H1 (cell line): ENCODE measurements around the gene ZSCAN21. TPM values are rescaled to one million over a fixed set of nuclear protein-coding genes. Genes with fewer than 3 reads are reported as not detected.

ENCODE experiments used
- CTCF ChIA-PET: fragments of 300-600 bp; sonication (Branson Sonifier 250); formaldehyde crosslinking; loops from one replicate; lab custom pipeline; 2021; ENCODE audit not compliant: partially characterized antibody; lab: Charles Lee
- POLR2A ChIA-PET: fragments of 300-600 bp; sonication (Branson Sonifier 250); formaldehyde crosslinking; loops from one replicate; lab custom pipeline; 2021; ENCODE audit warnings: inconsistent platforms; ENCODE audit not compliant: partially characterized antibody; lab: Charles Lee
- DNase-seq, 2 experiments: peaks; one replicate each; pipeline versions ENCODE4 v3.0.0 to v3.0.0-alpha.2; 2010 to 2022; ENCODE audit warnings: low spot score in 2 of 2, low read depth in 1 of 2, mixed read lengths in 1 of 2
- FAIRE-seq: peaks from 2 replicates; lab custom pipeline; 2011; peaks lifted over from hg19 to GRCh38; lab: Jason Lieb, UNC
- H2AFZ ChIP-seq: 2 replicates; pipeline ENCODE4 v1.8.1; 2012; ENCODE audit warnings: low read length, inconsistent platforms
- H2AK5ac ChIP-seq: 2 replicates; pipeline ENCODE4 v1.6.1; 2013; ENCODE audit warnings: low read depth, low read length
- H2BK120ac ChIP-seq: replicated peaks from 2 replicates; pipeline ENCODE3; 2013; ENCODE audit warnings: low read depth, low read length, inconsistent platforms
- H2BK12ac ChIP-seq: 2 replicates; pipeline ENCODE4 v1.6.1; 2013; ENCODE audit warnings: low read depth, low read length
- H2BK15ac ChIP-seq: 2 replicates; pipeline ENCODE4 v1.6.1; 2013; ENCODE audit warnings: low read length
- H2BK20ac ChIP-seq: 2 replicates; pipeline ENCODE4 v1.6.1; 2013; ENCODE audit warnings: low read length
- H2BK5ac ChIP-seq: 2 replicates; pipeline ENCODE4 v1.6.1; 2013; ENCODE audit warnings: low read depth, low read length
- H3K14ac ChIP-seq: 2 replicates; pipeline ENCODE4 v1.6.1; 2013; ENCODE audit warnings: inconsistent platforms; ENCODE audit not compliant: insufficient read length
- H3K18ac ChIP-seq: 2 replicates; pipeline ENCODE4 v1.6.1; 2013; ENCODE audit warnings: low read length; ENCODE audit errors: extremely low read depth
- H3K23ac ChIP-seq: 2 replicates; pipeline ENCODE4 v1.6.1; 2013; ENCODE audit warnings: inconsistent platforms; ENCODE audit not compliant: insufficient read length
- H3K23me2 ChIP-seq: 2 replicates; pipeline ENCODE4 v1.6.1; 2013; ENCODE audit warnings: low read depth, low read length
- H3K27ac ChIP-seq: 2 replicates; pipeline ENCODE4 v1.6.1; 2011; ENCODE audit warnings: low read depth, low read length, inconsistent platforms
- H3K27me3 ChIP-seq, 4 experiments: replicated peaks in 1 of 4; 1 replicate in 1 of 4; 2 replicates in 3 of 4; pipeline versions ENCODE4 v1.6.1 to v1.8.1; 2011 to 2013; ENCODE audit warnings: low read length in 3 of 4, mild to moderate bottlenecking in 3 of 4, inconsistent platforms in 2 of 4, mixed read lengths in 2 of 4, moderate library complexity in 1 of 4; ENCODE audit not compliant: control insufficient read depth in 3 of 4, insufficient read depth in 3 of 4; ENCODE audit errors: extremely low read depth in 1 of 4
- H3K36me3 ChIP-seq, 4 experiments: 2 replicates each; pipeline versions ENCODE4 v1.6.1 to v1.8.1; 2011 to 2013; ENCODE audit warnings: mild to moderate bottlenecking in 4 of 4, low read length in 3 of 4, moderate library complexity in 2 of 4, control low read depth in 1 of 4, inconsistent platforms in 1 of 4; ENCODE audit not compliant: insufficient read depth in 4 of 4, control insufficient read depth in 2 of 4
- H3K4ac ChIP-seq: replicated peaks from 2 replicates; pipeline ENCODE3; 2013; ENCODE audit warnings: low read length, low read depth, mixed read lengths, inconsistent platforms; ENCODE audit not compliant: insufficient read length
- H3K4me1 ChIP-seq, 4 experiments: replicated peaks in 1 of 4; 1 replicate in 1 of 4; 2 replicates in 3 of 4; pipeline versions ENCODE4 v1.6.1 to v1.8.1; 2011 to 2013; ENCODE audit warnings: low read length in 3 of 4, inconsistent platforms in 2 of 4, mixed read lengths in 1 of 4; ENCODE audit not compliant: insufficient read depth in 4 of 4, control insufficient read depth in 3 of 4
- H3K4me2 ChIP-seq, 2 experiments: 2 replicates each; pipeline versions ENCODE4 v1.6.1 to v1.8.1; 2011 to 2013; ENCODE audit warnings: low read depth in 2 of 2, low read length in 2 of 2, control low read depth in 1 of 2, inconsistent platforms in 1 of 2, mild to moderate bottlenecking in 1 of 2; ENCODE audit not compliant: insufficient read depth in 1 of 2
- H3K4me3 ChIP-seq, 4 experiments: fragments of 200-600, 300-600 bp in 1 of 4; sonication (generic), shearing (Covaris generic), sonication (Bioruptor Twin) in 1 of 4; 2 replicates each; pipeline versions ENCODE4 v1.5.1 to v1.8.1; 2011 to 2016; ENCODE audit warnings: low read length in 4 of 4, low read depth in 3 of 4, control low read depth in 2 of 4, inconsistent platforms in 2 of 4, mild to moderate bottlenecking in 2 of 4, mixed read lengths in 1 of 4, moderate library complexity in 1 of 4; ENCODE audit not compliant: insufficient read depth in 2 of 4; ENCODE audit errors: extremely low read depth in 1 of 4
- H3K56ac ChIP-seq: replicated peaks from 2 replicates; pipeline ENCODE3; 2013; ENCODE audit warnings: low read depth, mild to moderate bottlenecking, mixed read lengths, low read length, inconsistent platforms; ENCODE audit not compliant: insufficient read length
- H3K79me1 ChIP-seq: 2 replicates; pipeline ENCODE4 v1.6.1; 2013; ENCODE audit warnings: low read depth, low read length, control low read depth
- H3K79me2 ChIP-seq, 2 experiments: 2 replicates each; pipeline versions ENCODE4 v1.6.1 to v1.8.1; 2012 to 2013; ENCODE audit warnings: low read length in 2 of 2, mild to moderate bottlenecking in 2 of 2, inconsistent platforms in 1 of 2; ENCODE audit not compliant: insufficient read depth in 2 of 2, control insufficient read depth in 1 of 2
- H3K9ac ChIP-seq, 4 experiments: replicated peaks in 1 of 4; 1 replicate in 1 of 4; 2 replicates in 3 of 4; pipeline versions ENCODE4 v1.6.1 to v1.8.1; 2011 to 2013; ENCODE audit warnings: low read depth in 3 of 4, low read length in 3 of 4, control low read depth in 2 of 4, mild to moderate bottlenecking in 2 of 4, moderate library complexity in 2 of 4, inconsistent platforms in 1 of 4; ENCODE audit errors: extremely low read depth in 1 of 4
- H3K9me3 ChIP-seq, 2 experiments: 2 replicates each; pipeline versions ENCODE4 v1.6.1 to v1.8.1; 2012 to 2013; ENCODE audit warnings: mild to moderate bottlenecking in 2 of 2, moderate library complexity in 2 of 2, control low read depth in 1 of 2, inconsistent platforms in 1 of 2, low read depth in 1 of 2, low read length in 1 of 2, mixed read lengths in 1 of 2; ENCODE audit not compliant: insufficient read depth in 2 of 2
- H4K20me1 ChIP-seq, 2 experiments: replicated peaks in 1 of 2; 2 replicates each; pipeline versions ENCODE3 to v1.8.1; 2011 to 2013; ENCODE audit warnings: inconsistent platforms in 2 of 2, low read length in 2 of 2, mild to moderate bottlenecking in 1 of 2; ENCODE audit not compliant: insufficient read depth in 2 of 2, control insufficient read depth in 1 of 2
- H4K5ac ChIP-seq: 2 replicates; pipeline ENCODE4 v1.6.1; 2013; ENCODE audit warnings: low read length, low read depth, mixed read lengths, inconsistent platforms; ENCODE audit not compliant: insufficient read length
- H4K8ac ChIP-seq: 2 replicates; pipeline ENCODE4 v1.8.0; 2013; ENCODE audit warnings: mild to moderate bottlenecking, moderate library complexity, low read length, inconsistent platforms; ENCODE audit not compliant: insufficient read depth; ENCODE audit errors: extremely low read depth
- H4K91ac ChIP-seq: replicated peaks from 2 replicates; pipeline ENCODE3; 2013; ENCODE audit warnings: low read length, mixed read lengths, inconsistent platforms; ENCODE audit not compliant: insufficient read length
- CBX5 ChIP-seq: fragments of 300-800, 300-1000 bp; sonication (generic); IDR thresholded peaks from 2 replicates; pipeline ENCODE4 v1.7.1; 2016; ENCODE audit warnings: antibody characterized with exemption, low read length, low read depth
- FOSL1 ChIP-seq: IDR thresholded peaks from 2 replicates; pipeline ENCODE4 v1.6.1; 2011; ENCODE audit warnings: mild to moderate bottlenecking, low read depth, low read length, moderate library complexity; ENCODE audit not compliant: insufficient read depth
- GABPA ChIP-seq: IDR thresholded peaks from 2 replicates; pipeline ENCODE4 v1.6.1; 2011; ENCODE audit warnings: mild to moderate bottlenecking, low read length, moderate library complexity, borderline replicate concordance; ENCODE audit not compliant: insufficient read depth
- GTF2F1 ChIP-seq: IDR thresholded peaks from 2 replicates; pipeline ENCODE4 v1.6.1; 2012; ENCODE audit warnings: low read depth, low read length, improper control_type of control experiment, borderline replicate concordance
- MAFK ChIP-seq: IDR thresholded peaks from 2 replicates; pipeline ENCODE4 v1.6.1; 2012; ENCODE audit warnings: low read depth, mild to moderate bottlenecking, improper control_type of control experiment, low read length
- PHF8 ChIP-seq: fragments of 200-600 bp; sonication (generic); conservative IDR thresholded peaks from 2 replicates; pipeline ENCODE4 v1.7.1; 2012; ENCODE audit warnings: low read depth, mild to moderate bottlenecking, inconsistent platforms, low read length, moderate library complexity
- POLR2A ChIP-seq, 2 experiments: IDR thresholded peaks; 1 replicate in 1 of 2; 2 replicates in 1 of 2; pipeline ENCODE4 v1.6.1; 2011; ENCODE audit warnings: low read depth in 2 of 2, low read length in 2 of 2, mild to moderate bottlenecking in 2 of 2; ENCODE audit errors: control extremely low read depth in 1 of 2
- SP2 ChIP-seq: IDR thresholded peaks from 2 replicates; pipeline ENCODE4 v1.6.1; 2012; ENCODE audit warnings: mild to moderate bottlenecking, low read length, inconsistent platforms
- WGBS, 2 experiments: shearing (Covaris generic) in 1 of 2; methylation state at CpG; one replicate each; pipeline versions ENCODE4 v1.1.6 to v1.1.7; 2013 to 2015; ENCODE audit warnings: low lambda C conversion rate in 2 of 2, mixed read lengths in 2 of 2, inconsistent platforms in 1 of 2, low coverage in 1 of 2, missing lambda C conversion rate in 1 of 2; ENCODE audit not compliant: insufficient replicate concordance in 2 of 2, insufficient coverage in 1 of 2, insufficient read length in 1 of 2; ENCODE audit errors: extremely low coverage in 1 of 2, missing lambda C conversion rate in 1 of 2; 5-methylcytosine and 5-hydroxymethylcytosine counted together
- polyA plus RNA-seq, 7 experiments: library from polyadenylated mRNA; depleted of rRNA in 3 of 7; stranded (reverse) in 5 of 7; unstranded in 2 of 7; fragments of >200 nt in 5 of 7; fragments of 200-250 nt in 2 of 7; gene quantifications; 1 replicate in 5 of 7; 2 replicates in 1 of 7; 4 replicates in 1 of 7; pipeline versions ENCODE4 v1.2.1 to v1.2.3, GENCODE V29; 2011 to 2013; ENCODE audit warnings: missing spikeins in 2 of 7, mixed read lengths in 2 of 7
- total RNA-seq: library from RNA; stranded (reverse); fragmentation: NEBNext Ultra II Directional; extraction: Animal tissue kit (Norgen Biotek cat#: 25700); gene quantifications from 2 replicates; pipeline ENCODE4 v1.2.1, GENCODE V29; 2021
- TF ChIP-seq, protein P1 (sequence below): IDR thresholded peaks from 2 replicates; pipeline ENCODE4 v1.6.1; 2011; ENCODE audit warnings: low read length, improper control_type of control experiment

Gene ZSCAN21
- total and polyA plus RNA-seq, 2 of the 8 experiments (the other 6 are each of a cell fraction or from before 2014, with no cell fraction given): 15.4 to 26.1 TPM

DNA sequence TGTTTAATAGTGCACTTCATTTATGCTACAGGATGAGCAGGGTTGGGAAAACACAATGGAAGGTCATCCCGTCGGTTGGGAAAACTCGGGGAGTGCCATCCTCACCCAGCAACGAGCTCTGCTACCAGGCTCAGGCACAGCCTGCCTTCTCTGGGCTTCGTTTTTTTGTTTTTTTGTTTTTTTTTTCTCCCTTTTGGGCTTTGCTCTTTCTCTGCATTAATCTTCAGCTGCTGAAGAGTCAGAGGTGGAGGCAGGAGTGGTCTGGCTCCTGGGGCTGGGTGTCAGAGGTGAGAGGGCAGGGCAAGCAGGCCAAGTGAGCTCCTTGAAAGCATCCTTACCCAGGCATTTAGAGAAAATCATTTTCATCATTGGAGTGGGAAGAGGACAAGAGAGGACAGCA is 20.4 kb downstream of the ZSCAN21 start:
- FAIRE-seq (no peak), DNase-seq (no peak)
- Histone ChIP-seq H2BK12ac (no peak overlapping the region), H3K56ac (no peak overlapping the region), H3K23me2 (no peaks in the 10 kb centered on the region), H2AK5ac (no peak overlapping the region), H2BK5ac (no peak overlapping the region), H3K27me3 (no peaks in the 10 kb centered on the region; a peak in 1 of 7 replicates), H4K5ac (no peak overlapping the region), H3K27ac (no peak overlapping the region), H4K20me1 (no peaks in the 10 kb centered on the region), H3K18ac (no peak overlapping the region), H3K9me3 (peaks cover 57 to 58% of the 10 kb centered on the region in 2 experiments), H3K4me2 (no peak overlapping the region), H3K4me3 (no peak overlapping the region), H3K4ac (no peak overlapping the region), H3K14ac (no peak overlapping the region), H3K9ac (no peak overlapping the region), H4K8ac (no peak overlapping the region), H2BK20ac (no peak overlapping the region), H2BK120ac (no peak overlapping the region), H3K36me3 (peaks cover 49 to 74% (median 62%) of the 10 kb centered on the region in 4 experiments), H3K23ac (no peak overlapping the region), H4K91ac (no peak overlapping the region), H2AFZ (no peak overlapping the region), H3K79me2 (no peaks in the 10 kb centered on the region), H3K79me1 (no peaks in the 10 kb centered on the region; the same call in none of the 2 replicates), H3K4me1 (no peaks in the 10 kb centered on the region), H2BK15ac (no peak overlapping the region)
- 87% methylated on average over 5 of the region's 5 CpGs; no CpG with 5 or more reads in 1 of the 2 experiments for WGBS, 2 experiments
- ChIA-PET CTCF (interaction anchor here (0.6 to 1.1 kb wide), 3 partner anchors 12 to 141 kb away, joined by 3 to 4 read pairs (median 3); partner anchors contain the start of gene GJC3), POLR2A (interaction anchor here (0.9 to 19.6 kb wide), 8 partner anchors 11 to 454 kb away, joined by 3 to 294 read pairs (median 6); partner anchors contain the start of genes COPS6, ZKSCAN1, ZNF3 and ZSCAN21)
- TF ChIP-seq CBX5: no peak
- no peak for TF ChIP-seq MAFK
- no peak for TF ChIP-seq GABPA
- TF ChIP-seq GTF2F1: no peak
- peak in 1 of 2 experiments; percentile 21; a peak in 2 of 3 replicates for TF ChIP-seq POLR2A (IDR thresholded peaks at IDR 0.05; ENCODE audit: control extremely low read depth in 1 of 2, low read depth in 2 of 2, low read length in 2 of 2)
- TF ChIP-seq, protein P1, sequence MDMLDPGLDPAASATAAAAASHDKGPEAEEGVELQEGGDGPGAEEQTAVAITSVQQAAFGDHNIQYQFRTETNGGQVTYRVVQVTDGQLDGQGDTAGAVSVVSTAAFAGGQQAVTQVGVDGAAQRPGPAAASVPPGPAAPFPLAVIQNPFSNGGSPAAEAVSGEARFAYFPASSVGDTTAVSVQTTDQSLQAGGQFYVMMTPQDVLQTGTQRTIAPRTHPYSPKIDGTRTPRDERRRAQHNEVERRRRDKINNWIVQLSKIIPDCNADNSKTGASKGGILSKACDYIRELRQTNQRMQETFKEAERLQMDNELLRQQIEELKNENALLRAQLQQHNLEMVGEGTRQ: no peak
- TF ChIP-seq PHF8: no peak
- no peak for TF ChIP-seq SP2
- TF ChIP-seq FOSL1: no peak
